Neutrophil (primary cell): ENCODE results near the gene LAMC1.

Experiments used
- H3K27ac ChIP-seq: fragments of 200-600 bp; sonication (generic); 2 replicates; pipeline ENCODE4 v1.5.1; 2016; ENCODE audit warnings: mild to moderate bottlenecking, moderate library complexity
- H3K27me3 ChIP-seq: fragments of 200-600 bp; sonication (generic); 2 replicates; pipeline ENCODE4 v1.6.0; 2016; ENCODE audit warnings: mild to moderate bottlenecking
- H3K36me3 ChIP-seq: fragments of 200-600 bp; sonication (generic); 2 replicates; pipeline ENCODE4 v1.5.1; 2017
- H3K4me1 ChIP-seq, 2 experiments: fragments of 200-600 bp in 1 of 2; sonication (generic) in 1 of 2; 1 replicate in 1 of 2; 2 replicates in 1 of 2; pipeline versions ENCODE4 v1.5.1 to v1.6.1; 2013 to 2016; ENCODE audit warnings: low read depth in 1 of 2, low read length in 1 of 2, mild to moderate bottlenecking in 1 of 2, moderate library complexity in 1 of 2; ENCODE audit not compliant: control insufficient read depth in 1 of 2, insufficient read depth in 1 of 2
- H3K4me3 ChIP-seq, 2 experiments: fragments of 200-600 bp in 1 of 2; sonication (generic) in 1 of 2; 1 replicate in 1 of 2; 2 replicates in 1 of 2; pipeline ENCODE4 v1.5.1; 2013 to 2016; ENCODE audit warnings: low read depth in 1 of 2, low read length in 1 of 2, mild to moderate bottlenecking in 1 of 2, moderate library complexity in 1 of 2
- H3K9me3 ChIP-seq: fragments of 200-600 bp; sonication (generic); 2 replicates; pipeline ENCODE4 v1.5.1; 2016
- TF ChIP-seq, protein P1 (sequence below): fragments of 200-600 bp; sonication (generic); IDR thresholded peaks from 2 replicates; pipeline ENCODE4 v1.5.1; 2016; ENCODE audit warnings: antibody characterized with exemption

Gene LAMC1

DNA sequence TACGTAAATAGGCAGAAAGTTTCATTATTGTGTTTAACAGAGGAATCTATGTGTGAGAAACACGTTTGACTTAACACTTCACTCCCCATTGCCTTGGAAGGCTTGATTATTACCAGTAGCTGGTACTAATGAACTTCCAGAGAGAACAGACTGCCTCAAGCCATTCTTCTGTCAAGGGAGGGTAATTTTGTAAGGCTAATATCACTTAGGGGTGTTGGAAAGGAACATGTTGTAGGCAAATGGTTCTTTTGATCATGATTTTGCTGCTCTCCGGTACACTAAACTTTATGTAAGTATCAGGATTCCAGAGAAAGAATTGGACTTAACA, 1.8 kb downstream of the LAMC1 start:
- H3K9me3 ChIP-seq = no peaks in the 10 kb centered on the region
- no peak overlapping the region for H3K27ac ChIP-seq
- no peaks in the 10 kb centered on the region for H3K36me3 ChIP-seq
- H3K4me1 ChIP-seq = peaks cover 15 to 24% of the 10 kb centered on the region in 2 experiments
- peaks cover 90% of the 10 kb centered on the region for H3K27me3 ChIP-seq
- H3K4me3 ChIP-seq = no peak overlapping the region
- TF ChIP-seq, protein P1, sequence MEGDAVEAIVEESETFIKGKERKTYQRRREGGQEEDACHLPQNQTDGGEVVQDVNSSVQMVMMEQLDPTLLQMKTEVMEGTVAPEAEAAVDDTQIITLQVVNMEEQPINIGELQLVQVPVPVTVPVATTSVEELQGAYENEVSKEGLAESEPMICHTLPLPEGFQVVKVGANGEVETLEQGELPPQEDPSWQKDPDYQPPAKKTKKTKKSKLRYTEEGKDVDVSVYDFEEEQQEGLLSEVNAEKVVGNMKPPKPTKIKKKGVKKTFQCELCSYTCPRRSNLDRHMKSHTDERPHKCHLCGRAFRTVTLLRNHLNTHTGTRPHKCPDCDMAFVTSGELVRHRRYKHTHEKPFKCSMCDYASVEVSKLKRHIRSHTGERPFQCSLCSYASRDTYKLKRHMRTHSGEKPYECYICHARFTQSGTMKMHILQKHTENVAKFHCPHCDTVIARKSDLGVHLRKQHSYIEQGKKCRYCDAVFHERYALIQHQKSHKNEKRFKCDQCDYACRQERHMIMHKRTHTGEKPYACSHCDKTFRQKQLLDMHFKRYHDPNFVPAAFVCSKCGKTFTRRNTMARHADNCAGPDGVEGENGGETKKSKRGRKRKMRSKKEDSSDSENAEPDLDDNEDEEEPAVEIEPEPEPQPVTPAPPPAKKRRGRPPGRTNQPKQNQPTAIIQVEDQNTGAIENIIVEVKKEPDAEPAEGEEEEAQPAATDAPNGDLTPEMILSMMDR = no peak

- Histone ChIP-seq H3K9me3 (no peaks in the 10 kb centered on the region), H3K4me3 (no peak overlapping the region), H3K4me1 (peaks cover 19 to 27% of the 10 kb centered on the region in 2 experiments), H3K27ac (no peak overlapping the region), H3K27me3 (peaks cover 79% of the 10 kb centered on the region), H3K36me3 (no peaks in the 10 kb centered on the region)
- TF ChIP-seq, protein P1 = no peak
Measured at GRCh38 chr1:183025782-183026774, 2.9 kb downstream of the LAMC1 start.

DNA sequence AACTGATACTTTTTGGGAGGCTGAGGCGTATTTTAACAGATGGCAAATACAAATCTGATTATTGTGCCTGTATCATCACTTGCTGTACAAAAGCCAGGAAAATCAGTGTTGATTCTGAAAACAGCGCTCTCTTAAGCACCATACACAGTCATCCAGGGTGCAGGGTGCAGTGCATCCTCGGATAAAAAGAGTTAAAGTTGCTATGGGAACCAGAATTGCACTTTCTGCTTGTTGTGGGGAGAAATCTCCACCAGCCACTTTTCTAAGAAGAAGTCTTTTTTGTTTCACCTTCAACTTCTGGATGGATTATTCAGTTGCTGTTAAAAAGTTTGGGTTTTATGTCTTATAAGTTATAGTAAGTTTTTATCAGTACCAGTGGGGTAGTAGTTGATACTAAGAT, 3.8 kb downstream of the LAMC1 start:
- peaks cover 69% of the 10 kb centered on the region for H3K27me3 ChIP-seq
- H3K9me3 ChIP-seq = no peaks in the 10 kb centered on the region
- no peak overlapping the region for H3K27ac ChIP-seq
- no peak overlapping the region for H3K4me3 ChIP-seq
- H3K36me3 ChIP-seq = no peaks in the 10 kb centered on the region
- peaks cover 19 to 27% of the 10 kb centered on the region in 2 experiments for H3K4me1 ChIP-seq
- TF ChIP-seq, protein P1 = no peak

- peaks cover 62% of the 10 kb centered on the region for H3K27me3 ChIP-seq
Measured at GRCh38 chr1:183027791-183028190, 4.6 kb downstream of the LAMC1 start.

GRCh38 chr1:183029591-183030000, 6.4 kb downstream of the LAMC1 start:
- H3K9me3 ChIP-seq = no peaks in the 10 kb centered on the region
- no peak overlapping the region for H3K4me3 ChIP-seq
- no peak overlapping the region for H3K27ac ChIP-seq
- H3K4me1 ChIP-seq = peaks cover 6 to 7% of the 10 kb centered on the region in 2 experiments
- no peaks in the 10 kb centered on the region for H3K36me3 ChIP-seq
- TF ChIP-seq, protein P1 = no peak
- H3K27me3 ChIP-seq = peaks cover 44% of the 10 kb centered on the region

More at GRCh38 chr1:183027791-183028190, 4.6 kb downstream of the LAMC1 start:
- TF ChIP-seq, protein P1 = no peak
- H3K4me1 ChIP-seq = peaks cover 16 to 23% of the 10 kb centered on the region in 2 experiments
- no peaks in the 10 kb centered on the region for H3K9me3 ChIP-seq
- H3K36me3 ChIP-seq = no peaks in the 10 kb centered on the region
- no peak overlapping the region for H3K4me3 ChIP-seq
- no peak overlapping the region for H3K27ac ChIP-seq
